GM12801 (cell line): ENCODE results near the gene LIN7B.

ENCODE experiments used
- CTCF ChIP-seq: IDR thresholded peaks from one replicate; pipeline ENCODE4 v1.5.1; 2011; ENCODE audit warnings: control low read depth; ENCODE audit not compliant: insufficient read length; ENCODE audit errors: extremely low read depth

Gene LIN7B

GRCh38 chr19:49102303-49102702, 11.9 kb upstream of the LIN7B start:
- no peak for TF ChIP-seq CTCF

- no peak for TF ChIP-seq CTCF
These were observed 10.7 kb upstream of the LIN7B start for GRCh38 chr19:49103331-49104085.

- no peak for TF ChIP-seq CTCF
These were observed 9.8 kb upstream of the LIN7B start for GRCh38 chr19:49104229-49104864.

- no peak for TF ChIP-seq CTCF
These were observed 7.5 kb upstream of the LIN7B start for GRCh38 chr19:49106648-49107135.

GRCh38 chr19:49107625-49108459, 6.3 kb upstream of the LIN7B start:
- TF ChIP-seq CTCF = no peak

GRCh38 chr19:49109051-49109450, 5.1 kb upstream of the LIN7B start:
- no peak for TF ChIP-seq CTCF
